Gastrocnemius medialis (tissue), 4 donors: ENCODE measurements around the gene EXOC2.

ENCODE experiments used
- CTCF ChIP-seq, 5 experiments: fragments of 450-650 bp in 3 of 5; fragments of 200-600 bp in 2 of 5; sonication (generic) in 2 of 5; IDR thresholded peaks in 4 of 5; conservative IDR thresholded peaks in 1 of 5; 1 replicate in 4 of 5; 2 replicates in 1 of 5; pipeline ENCODE4 v1.5.1; 2016 to 2019; ENCODE audit warnings: antibody characterized with exemption in 5 of 5, mild to moderate bottlenecking in 3 of 5, moderate library complexity in 3 of 5
- POLR2A ChIP-seq, 2 donors: fragments of 450-650 bp; IDR thresholded peaks; one replicate each; pipeline ENCODE4 v1.6.1; 2017; ENCODE audit warnings: antibody characterized with exemption in 2 of 2, mild to moderate bottlenecking in 2 of 2, moderate library complexity in 2 of 2

- TF ChIP-seq CTCF (IDR thresholded peaks at IDR 0.05 in 4 of 5, conservative IDR thresholded peaks at IDR 0.05 in 1 of 5) (no peak), POLR2A (IDR thresholded peaks at IDR 0.05) (no peak)
Observed at GRCh38 chr6:470051-470900, 222.7 kb downstream of the EXOC2 start.
